COR-L47 (cell line): Measurements from ENCODE around the gene GNPDA1.
A peak's percentile ranks its signal among the peaks of the same experiment; 100 is the strongest.

Experiments used
- DNase-seq: peaks from one replicate; lab custom pipeline; 2025; lab: John Stamatoyannopoulos, UW

The GNPDA1 gene

GRCh38 chr5:141954194-141954593 is 58.6 kb downstream of the GNPDA1 start:
- no peak for DNase-seq

DNA sequence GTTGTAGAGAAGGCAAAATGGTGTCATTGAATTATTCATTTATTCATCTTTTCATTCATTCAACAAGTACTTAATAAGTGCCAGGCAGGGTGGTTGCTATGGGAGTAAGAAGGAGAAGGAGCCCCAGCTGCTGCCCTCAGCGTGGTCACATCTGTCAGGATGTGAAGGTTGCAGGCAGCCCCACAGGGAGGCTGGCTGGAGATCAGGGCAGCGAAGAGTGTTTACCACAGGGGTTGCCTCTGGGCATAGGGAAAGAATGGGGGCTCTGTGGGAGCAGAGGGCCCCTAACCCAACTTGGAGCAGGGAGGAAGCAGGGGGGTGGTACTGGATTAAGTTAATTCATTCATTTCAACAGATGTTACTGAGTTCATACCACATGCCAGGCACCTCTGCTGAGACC is 60.8 kb downstream of the GNPDA1 start:
- no peak for DNase-seq

GRCh38 chr5:141951332-141951781 is 61.5 kb downstream of the GNPDA1 start:
- DNase-seq, result peak; percentile 5
